ENCODE data around the gene FAM234B.

GRCh38 chr12:13024531-13024916, 19.7 kb upstream of the FAM234B start:
- TF ChIP-seq ARNT (IDR thresholded peaks at IDR 0.05) (no peak), FOXM1 (IDR thresholded peaks at IDR 0.05; ENCODE audit: borderline replicate concordance) (no peak), SP1 (IDR thresholded peaks at IDR 0.05) (no peak), PKNOX1 (IDR thresholded peaks at IDR 0.05) (no peak), SUZ12 (IDR thresholded peaks at IDR 0.05) (no peak), NFRKB (IDR thresholded peaks at IDR 0.05) (no peak), LEF1 (IDR thresholded peaks at IDR 0.05; ENCODE audit: borderline replicate concordance) (no peak), ZNF384 (IDR thresholded peaks at IDR 0.05) (no peak), L3MBTL2 (conservative IDR thresholded peaks at IDR 0.05) (no peak), BHLHE40 (IDR thresholded peaks at IDR 0.05; ENCODE audit: borderline replicate concordance) (no peak), FOXK2 (IDR thresholded peaks at IDR 0.05) (no peak), TARDBP (IDR thresholded peaks at IDR 0.05) (no peak), HDGF (IDR thresholded peaks at IDR 0.05; ENCODE audit: borderline replicate concordance) (no peak)

Measured in HEK293T (cell line).